HG03280 (cell line): Measurements from ENCODE around the gene SHC1.
A peak's percentile ranks its signal among the peaks of the same experiment; 100 is the strongest.

ENCODE experiments used
- ATAC-seq: cut with Tn5 transposase; IDR thresholded peaks from one replicate; pipeline ENCODE4 v1.9.1; 2021; ENCODE audit warnings: mild to moderate bottlenecking, moderate library complexity; ENCODE audit not compliant: unreplicated experiment

SHC1 gene

GRCh38 chr1:154940651-154941194, 29.8 kb downstream of the SHC1 start:
- no peak for ATAC-seq

GRCh38 chr1:154940213-154940560, 30.4 kb downstream of the SHC1 start:
- ATAC-seq, result no peak

- ATAC-seq, result no peak
Measured at GRCh38 chr1:154938604-154939399, 31.7 kb downstream of the SHC1 start.

GRCh38 chr1:154937988-154938386, 32.6 kb downstream of the SHC1 start:
- no peak for ATAC-seq

GRCh38 chr1:154937085-154937987, 33.2 kb downstream of the SHC1 start:
- peak; percentile 62 for ATAC-seq

- ATAC-seq, result peak; percentile 78
Measured at GRCh38 chr1:154936555-154937084, 33.9 kb downstream of the SHC1 start, which contains the start of gene PMVK. Gene PMVK (minus strand): TSS chr1:154936719. CDS start chr1:154936685, 34 bp downstream.

- no peak for ATAC-seq
Measured at GRCh38 chr1:154935749-154936554, 34.6 kb downstream of the SHC1 start.

GRCh38 chr1:154934358-154934948, 36.1 kb downstream of the SHC1 start:
- ATAC-seq, result no peak

GRCh38 chr1:154931940-154932487, 38.5 kb downstream of the SHC1 start:
- no peak for ATAC-seq

- no peak for ATAC-seq
Measured at GRCh38 chr1:154926201-154926600, 44.3 kb downstream of the SHC1 start.

GRCh38 chr1:154925335-154926170, 45.0 kb downstream of the SHC1 start:
- ATAC-seq, result no peak

GRCh38 chr1:154923695-154924094, 46.9 kb downstream of the SHC1 start:
- no peak for ATAC-seq

GRCh38 chr1:154913273-154913672, 57.3 kb downstream of the SHC1 start:
- no peak for ATAC-seq

- no peak for ATAC-seq
Measured at GRCh38 chr1:154912755-154913154, 57.8 kb downstream of the SHC1 start.
